GM18909 (cell line): Measurements from ENCODE around the gene EEIG1.

ENCODE experiments used
- ATAC-seq: cut with Tn5 transposase; IDR thresholded peaks from one replicate; pipeline ENCODE4 v1.9.1; 2021; ENCODE audit warnings: mild to moderate bottlenecking; ENCODE audit not compliant: unreplicated experiment, poor library complexity

EEIG1 gene

GRCh38 chr9:127961613-127962155, 19.1 kb downstream of the EEIG1 start:
- ATAC-seq = no peak

GRCh38 chr9:127961155-127961490, 19.7 kb downstream of the EEIG1 start:
- ATAC-seq = no peak

- ATAC-seq = no peak
Measured at GRCh38 chr9:127960410-127961154, 20.2 kb downstream of the EEIG1 start.

GRCh38 chr9:127959841-127960409, 20.9 kb downstream of the EEIG1 start:
- ATAC-seq = no peak

- no peak for ATAC-seq
Measured at GRCh38 chr9:127959398-127959797, 21.4 kb downstream of the EEIG1 start.

GRCh38 chr9:127958728-127959127, 22.1 kb downstream of the EEIG1 start:
- ATAC-seq = no peak

- ATAC-seq = no peak
Measured at GRCh38 chr9:127955294-127956015, 25.3 kb downstream of the EEIG1 start.

GRCh38 chr9:127954831-127955293, 25.9 kb downstream of the EEIG1 start:
- ATAC-seq = no peak

- no peak for ATAC-seq
Measured at GRCh38 chr9:127953768-127954505, 26.9 kb downstream of the EEIG1 start.

GRCh38 chr9:127953154-127953553, 27.6 kb downstream of the EEIG1 start:
- no peak for ATAC-seq

GRCh38 chr9:127950513-127951289, 30.1 kb downstream of the EEIG1 start:
- no peak for ATAC-seq

- ATAC-seq = no peak
Measured at GRCh38 chr9:127949827-127950512, 30.8 kb downstream of the EEIG1 start.

- ATAC-seq = no peak
Measured at GRCh38 chr9:127947841-127948710, 32.7 kb downstream of the EEIG1 start.

GRCh38 chr9:127946728-127947127, 34.1 kb downstream of the EEIG1 start:
- no peak for ATAC-seq

GRCh38 chr9:127945942-127946341, 34.8 kb downstream of the EEIG1 start:
- ATAC-seq = no peak

- ATAC-seq = no peak
Measured at GRCh38 chr9:127945338-127945737, 35.5 kb downstream of the EEIG1 start.

GRCh38 chr9:127944586-127945218, 36.1 kb downstream of the EEIG1 start:
- no peak for ATAC-seq

GRCh38 chr9:127943731-127944144, 37.1 kb downstream of the EEIG1 start:
- ATAC-seq = peak; percentile 64
